Stimulated activated naive CD8-positive, alpha-beta T cell treated with anti-CD3 and anti-CD28 coated beads, Interleukin-15, Interleukin-2, amounts not matched to agents 100 ng/mL and 50 ng/mL, for 24 hours (primary cell): ENCODE results near the gene MEX3A.
"Not testable (repeated sequence)": the region's sequence is repeated elsewhere in the genome, so short reads cannot be mapped to it uniquely, and the experiment has no call there.

Source experiments
- H3K27ac Mint-ChIP-seq: one replicate; pipeline ENCODE4 v1.8.0; 2021; ENCODE audit warnings: mild to moderate bottlenecking, mixed read lengths
- H3K27me3 Mint-ChIP-seq: one replicate; pipeline ENCODE4 v1.8.0; 2021; ENCODE audit warnings: mixed read lengths
- H3K36me3 Mint-ChIP-seq: one replicate; pipeline ENCODE4 v1.8.0; 2021; ENCODE audit warnings: low read depth, mixed read lengths
- H3K4me1 Mint-ChIP-seq: one replicate; pipeline ENCODE4 v1.8.0; 2021; ENCODE audit warnings: low read depth, mixed read lengths
- H3K4me3 Mint-ChIP-seq: one replicate; pipeline ENCODE4 v1.8.0; 2021; ENCODE audit warnings: mild to moderate bottlenecking, mixed read lengths
- H3K9me3 Mint-ChIP-seq: one replicate; pipeline ENCODE4 v1.8.0; 2021; ENCODE audit warnings: mixed read lengths

Gene MEX3A, protein sequence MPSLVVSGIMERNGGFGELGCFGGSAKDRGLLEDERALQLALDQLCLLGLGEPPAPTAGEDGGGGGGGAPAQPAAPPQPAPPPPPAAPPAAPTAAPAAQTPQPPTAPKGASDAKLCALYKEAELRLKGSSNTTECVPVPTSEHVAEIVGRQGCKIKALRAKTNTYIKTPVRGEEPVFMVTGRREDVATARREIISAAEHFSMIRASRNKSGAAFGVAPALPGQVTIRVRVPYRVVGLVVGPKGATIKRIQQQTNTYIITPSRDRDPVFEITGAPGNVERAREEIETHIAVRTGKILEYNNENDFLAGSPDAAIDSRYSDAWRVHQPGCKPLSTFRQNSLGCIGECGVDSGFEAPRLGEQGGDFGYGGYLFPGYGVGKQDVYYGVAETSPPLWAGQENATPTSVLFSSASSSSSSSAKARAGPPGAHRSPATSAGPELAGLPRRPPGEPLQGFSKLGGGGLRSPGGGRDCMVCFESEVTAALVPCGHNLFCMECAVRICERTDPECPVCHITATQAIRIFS

GRCh38 chr1:156082309-156083091, at the start of gene MEX3A:
TSS of gene MEX3A (minus strand) at chr1:156082465. CDS start at chr1:156081998, 467 bp downstream.
- Mint-ChIP-seq H3K9me3 (no peaks in the 10 kb centered on the region), H3K4me3 (peak within 1 kb of the TSS; percentile 80), H3K27me3 (peaks cover 49% of the 10 kb centered on the region), H3K36me3 (no peaks in the 10 kb centered on the region), H3K4me1 (peaks cover 9% of the 10 kb centered on the region), H3K27ac (no peak within 1 kb of the TSS)

- no peak overlapping the region for H3K27ac Mint-ChIP-seq
- no peaks in the 10 kb centered on the region for H3K27me3 Mint-ChIP-seq
- no peaks in the 10 kb centered on the region for H3K9me3 Mint-ChIP-seq
- peaks cover 45% of the 10 kb centered on the region for H3K4me1 Mint-ChIP-seq
- peaks cover 45% of the 10 kb centered on the region for H3K36me3 Mint-ChIP-seq
- H3K4me3 Mint-ChIP-seq: no peak overlapping the region
Observed at GRCh38 chr1:156130578-156130942, 48.3 kb upstream of the MEX3A start.

- H3K9me3 Mint-ChIP-seq: no peaks in the 10 kb centered on the region
- no peak overlapping the region for H3K4me3 Mint-ChIP-seq
- H3K27me3 Mint-ChIP-seq: no peaks in the 10 kb centered on the region
- H3K27ac Mint-ChIP-seq: peak overlapping the region; percentile 67
- H3K36me3 Mint-ChIP-seq: peaks cover 39% of the 10 kb centered on the region
- peaks cover 52% of the 10 kb centered on the region for H3K4me1 Mint-ChIP-seq
Observed at GRCh38 chr1:156129687-156130577, 47.7 kb upstream of the MEX3A start.

DNA sequence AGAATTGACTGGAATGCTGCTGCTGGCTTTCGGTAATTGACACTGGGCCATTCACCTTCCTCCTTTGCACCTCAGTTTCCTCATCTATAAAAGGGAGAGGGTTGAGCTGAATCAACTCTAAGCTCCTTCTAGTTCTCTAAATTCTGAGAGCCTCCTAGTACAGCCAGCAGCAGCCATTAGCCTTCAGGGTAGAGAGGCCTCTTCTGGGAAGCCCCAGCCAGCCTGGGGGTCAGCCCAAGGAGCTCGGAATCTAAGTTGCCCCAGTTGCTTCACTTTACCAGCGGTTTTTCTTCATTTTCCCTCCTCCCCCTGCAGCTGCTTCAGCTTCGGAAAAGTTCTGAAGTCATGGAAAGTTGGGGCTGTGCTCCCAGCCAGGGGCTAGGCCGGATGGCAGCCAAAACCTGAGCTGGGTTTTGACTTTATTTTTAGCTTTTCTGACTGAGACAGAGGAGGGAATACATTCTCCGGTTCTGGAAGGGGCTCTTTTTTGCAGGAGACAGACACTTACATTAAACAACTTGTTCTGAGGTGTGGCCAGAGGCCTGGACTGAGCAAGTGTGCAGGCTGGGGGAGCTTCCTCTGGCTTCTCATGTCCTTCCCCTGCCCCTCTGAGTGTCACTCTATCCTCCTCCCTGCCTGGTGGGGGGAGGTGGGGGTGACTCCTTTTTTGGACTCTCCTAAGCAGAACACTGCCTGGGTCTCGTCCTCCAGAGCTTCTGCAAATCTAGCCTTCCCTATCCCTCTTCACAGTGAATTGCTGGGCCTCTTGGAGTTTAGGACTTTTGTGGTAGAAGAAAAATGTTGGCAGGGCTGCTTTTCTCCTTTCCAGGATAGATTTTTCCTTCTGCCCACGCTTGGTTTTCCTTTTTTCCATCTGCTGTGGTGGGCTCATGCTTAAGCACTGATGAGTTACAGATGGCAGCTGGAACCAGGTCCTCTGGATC, 46.7 kb upstream of the MEX3A start:
- H3K9me3 Mint-ChIP-seq: no peaks in the 10 kb centered on the region
- peak overlapping the region; percentile 39 for H3K4me3 Mint-ChIP-seq
- peak overlapping the region; percentile 55 for H3K27ac Mint-ChIP-seq

DNA sequence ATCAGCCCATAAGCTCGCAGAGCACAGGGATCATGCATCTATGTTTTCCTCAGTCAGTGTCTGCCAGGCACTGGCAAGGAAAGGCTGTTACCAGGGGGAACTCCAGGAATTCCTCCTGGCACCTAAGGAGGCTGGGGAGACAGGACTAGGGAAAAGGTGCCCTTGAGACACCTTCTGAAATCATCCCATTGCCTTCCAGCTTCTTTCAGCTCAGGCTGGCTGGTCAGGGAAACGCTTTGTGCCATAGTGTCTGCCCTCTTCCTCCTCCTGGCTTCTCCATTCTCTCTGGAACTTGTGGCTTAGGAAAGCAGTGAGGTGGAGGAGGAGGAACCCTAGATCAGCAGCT, 46.0 kb upstream of the MEX3A start:
- H3K27me3 Mint-ChIP-seq: no peaks in the 10 kb centered on the region
- peaks cover 24% of the 10 kb centered on the region for H3K36me3 Mint-ChIP-seq
- H3K4me1 Mint-ChIP-seq: peaks cover 68% of the 10 kb centered on the region
- H3K4me3 Mint-ChIP-seq: peak overlapping the region; percentile 39
- H3K9me3 Mint-ChIP-seq: no peaks in the 10 kb centered on the region
- H3K27ac Mint-ChIP-seq: peak overlapping the region; percentile 55

More for the DNA sequence above, 46.7 kb upstream of the MEX3A start:
- Mint-ChIP-seq H3K27me3 (no peaks in the 10 kb centered on the region), H3K4me1 (peaks cover 62% of the 10 kb centered on the region), H3K36me3 (peaks cover 29% of the 10 kb centered on the region)

DNA sequence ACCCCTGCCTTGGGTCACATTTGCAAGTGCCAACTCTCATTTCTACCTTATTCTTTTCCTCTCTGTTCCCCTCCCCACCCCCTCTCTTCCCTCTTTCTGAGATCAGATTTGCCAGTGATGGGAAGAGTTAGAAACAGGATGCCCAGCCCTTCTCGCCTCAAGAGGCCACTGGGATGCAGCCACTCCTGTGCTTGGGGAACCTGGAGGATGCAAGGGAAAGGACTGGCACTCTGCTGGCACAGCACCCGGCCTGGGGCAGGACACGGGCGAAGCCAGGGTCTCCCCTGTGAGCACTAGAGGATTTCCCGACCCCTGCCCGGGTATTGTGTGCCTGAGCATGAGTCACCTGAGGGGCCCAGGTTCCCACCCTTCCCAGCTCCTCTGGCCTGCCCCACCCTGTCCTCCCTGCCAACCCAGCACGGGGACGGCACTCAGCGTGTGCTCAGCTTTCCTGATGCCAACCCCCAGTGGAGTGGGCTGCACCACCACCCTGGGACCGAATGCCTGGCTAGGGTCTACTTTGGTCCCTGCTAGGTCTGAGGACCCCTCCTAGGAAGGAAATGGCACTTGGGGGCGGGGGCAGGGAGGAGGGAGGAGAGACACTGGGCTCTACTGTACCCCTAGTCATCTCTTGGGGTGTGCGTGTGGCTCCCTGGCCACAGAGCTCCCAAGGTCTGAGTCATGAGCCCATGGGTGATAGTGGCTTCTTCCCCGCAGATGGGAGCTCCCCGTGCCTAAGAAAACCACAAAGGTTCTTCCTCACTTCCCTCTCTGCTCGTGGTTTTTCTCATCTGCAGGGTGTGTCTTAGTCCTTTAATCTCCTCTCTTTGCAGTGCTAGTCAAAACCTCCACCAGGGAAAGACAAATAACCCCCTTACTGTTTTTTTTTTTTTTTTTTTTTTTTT, 44.6 kb upstream of the MEX3A start:
- Mint-ChIP-seq H3K27ac (peak overlapping the region; percentile 88), H3K27me3 (no peaks in the 10 kb centered on the region), H3K4me3 (peak overlapping the region; percentile 75), H3K9me3 (no peaks in the 10 kb centered on the region), H3K36me3 (peaks cover 25% of the 10 kb centered on the region), H3K4me1 (peaks cover 79% of the 10 kb centered on the region)

GRCh38 chr1:156126043-156126629, 43.9 kb upstream of the MEX3A start:
- H3K4me1 Mint-ChIP-seq: peaks cover 79% of the 10 kb centered on the region
- peaks cover 25% of the 10 kb centered on the region for H3K36me3 Mint-ChIP-seq
- H3K4me3 Mint-ChIP-seq: peak overlapping the region; percentile 75
- H3K9me3 Mint-ChIP-seq: no peaks in the 10 kb centered on the region
- peak overlapping the region; percentile 88 for H3K27ac Mint-ChIP-seq
- no peaks in the 10 kb centered on the region for H3K27me3 Mint-ChIP-seq

- H3K4me1 Mint-ChIP-seq: peaks cover 81% of the 10 kb centered on the region
- H3K4me3 Mint-ChIP-seq: peak overlapping the region; percentile 55
- H3K36me3 Mint-ChIP-seq: peaks cover 29% of the 10 kb centered on the region
- not testable (repeated sequence) for H3K27me3 Mint-ChIP-seq, H3K27ac Mint-ChIP-seq, H3K9me3 Mint-ChIP-seq
Observed at GRCh38 chr1:156125544-156125943, 43.3 kb upstream of the MEX3A start.

- no peaks in the 10 kb centered on the region for H3K9me3 Mint-ChIP-seq
- H3K27ac Mint-ChIP-seq: peak overlapping the region; percentile 59
- peak overlapping the region; percentile 55 for H3K4me3 Mint-ChIP-seq
- H3K27me3 Mint-ChIP-seq: no peaks in the 10 kb centered on the region
- peaks cover 83% of the 10 kb centered on the region for H3K4me1 Mint-ChIP-seq
- H3K36me3 Mint-ChIP-seq: peaks cover 29% of the 10 kb centered on the region
Observed at GRCh38 chr1:156124557-156125483, 42.6 kb upstream of the MEX3A start.

DNA sequence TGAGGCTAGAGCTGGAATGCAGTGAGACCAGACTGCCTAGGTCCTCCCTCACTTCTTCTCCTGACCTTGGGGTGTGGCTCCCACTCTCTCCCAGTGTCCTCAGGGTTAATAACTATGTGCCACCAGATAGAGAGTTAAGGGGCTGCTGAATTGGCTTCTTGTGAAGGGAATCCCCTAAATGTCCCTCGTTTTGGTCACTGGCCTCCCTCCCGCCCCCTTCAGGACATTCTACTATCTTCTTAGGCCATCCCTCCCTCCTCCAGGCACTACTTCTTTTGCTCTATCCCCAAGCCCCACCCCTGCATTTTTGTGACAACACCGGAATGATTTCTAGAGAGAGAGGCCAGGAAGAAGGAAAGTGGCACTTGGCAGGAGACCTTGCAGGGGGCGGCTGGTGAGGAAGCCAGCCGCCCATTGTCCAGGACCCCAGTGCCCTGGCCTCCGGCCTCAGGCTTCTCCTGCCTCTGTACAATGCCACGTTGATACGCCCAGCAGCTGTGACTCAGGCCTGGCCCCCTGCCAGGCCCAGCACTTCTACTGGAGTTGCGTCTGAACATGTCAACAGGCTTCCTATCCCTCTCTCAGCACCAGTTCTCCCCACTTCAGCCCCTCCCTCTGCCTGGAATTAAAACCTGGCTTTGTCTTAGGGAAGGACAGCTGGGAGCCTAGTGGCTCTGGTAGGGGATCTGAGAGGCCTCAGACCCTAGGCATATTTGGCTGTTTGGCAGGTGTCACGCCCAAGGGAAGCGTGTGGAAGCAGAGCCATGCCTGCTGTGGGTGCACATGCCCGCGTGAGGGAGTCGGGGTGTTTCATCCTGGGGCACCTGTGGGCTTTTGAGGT, 41.3 kb upstream of the MEX3A start:
- peaks cover 79% of the 10 kb centered on the region for H3K4me1 Mint-ChIP-seq
- peak overlapping the region; percentile 65 for H3K27ac Mint-ChIP-seq
- H3K9me3 Mint-ChIP-seq: no peaks in the 10 kb centered on the region
- H3K36me3 Mint-ChIP-seq: peaks cover 34% of the 10 kb centered on the region
- H3K27me3 Mint-ChIP-seq: peaks cover under 1% of the 10 kb centered on the region
- peak overlapping the region; percentile 30 for H3K4me3 Mint-ChIP-seq
